Stimulated activated CD8-positive, alpha-beta memory T cell treated with anti-CD3 and anti-CD28 coated beads, Interleukin-4, amount 100 ng/mL, for 48 hours (primary cell): ENCODE results near the gene CRHR1.

Experiments
- DNase-seq: peaks from one replicate; pipeline ENCODE4 v3.0.0-alpha.2; 2020

Gene CRHR1

DNA sequence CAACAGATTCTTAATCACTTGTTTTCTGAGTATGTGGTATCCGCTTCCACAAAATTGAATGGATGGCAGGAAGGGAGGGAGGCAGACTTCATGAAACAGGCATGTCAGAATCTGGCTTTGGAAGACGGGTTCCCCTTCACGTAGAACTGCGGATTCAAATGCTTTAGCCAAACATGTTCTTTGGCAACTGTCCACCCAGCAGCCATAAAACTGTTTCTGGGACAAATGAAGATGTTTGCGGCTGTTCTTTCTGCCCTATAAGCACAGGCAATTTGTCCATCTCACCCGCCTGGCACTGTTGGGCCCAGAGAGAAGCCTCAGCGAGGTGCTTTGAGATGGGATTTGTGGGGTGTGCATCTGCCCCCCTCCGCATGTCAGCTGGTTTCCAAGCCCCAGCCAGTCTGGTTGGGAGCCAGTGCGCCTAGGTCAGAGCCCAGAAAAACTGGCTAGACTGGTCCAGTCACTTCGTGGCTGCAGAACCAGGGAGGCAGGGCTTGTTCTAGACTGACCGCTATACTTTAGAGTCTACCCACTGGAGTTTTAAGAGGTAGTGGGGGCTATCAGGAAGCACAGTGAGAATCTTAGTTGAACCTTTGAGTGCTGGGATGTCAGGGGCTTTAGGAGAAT is 6.3 kb downstream of the CRHR1 start:
- no peak for DNase-seq

DNA sequence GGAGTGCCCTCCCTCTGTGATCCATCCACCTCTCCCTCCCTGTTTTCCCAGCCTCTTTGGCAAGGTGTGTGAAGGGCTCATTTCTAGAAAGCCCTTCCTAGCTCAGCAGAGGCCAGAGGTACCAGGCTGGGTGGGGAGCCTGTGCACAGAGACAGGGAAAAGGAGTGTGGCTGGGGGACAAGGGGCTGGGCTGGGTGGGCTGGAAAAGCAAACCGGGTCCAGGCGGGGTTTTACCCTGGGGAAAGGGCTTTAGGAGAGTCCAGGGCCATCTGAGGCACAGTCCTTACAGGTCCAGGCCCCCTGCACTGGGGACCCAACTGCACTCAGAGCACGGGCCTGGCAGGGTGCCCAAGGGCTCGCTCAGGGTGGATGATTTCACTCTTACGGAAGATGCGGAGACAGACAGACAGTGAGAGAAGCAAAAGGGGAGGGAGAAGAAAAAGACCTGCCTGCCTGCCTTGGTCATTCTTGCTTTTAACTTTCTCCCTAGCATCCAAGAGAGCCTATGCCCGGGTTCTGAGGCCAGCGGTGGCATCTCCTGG is 7.0 kb downstream of the CRHR1 start:
- no peak for DNase-seq

DNA sequence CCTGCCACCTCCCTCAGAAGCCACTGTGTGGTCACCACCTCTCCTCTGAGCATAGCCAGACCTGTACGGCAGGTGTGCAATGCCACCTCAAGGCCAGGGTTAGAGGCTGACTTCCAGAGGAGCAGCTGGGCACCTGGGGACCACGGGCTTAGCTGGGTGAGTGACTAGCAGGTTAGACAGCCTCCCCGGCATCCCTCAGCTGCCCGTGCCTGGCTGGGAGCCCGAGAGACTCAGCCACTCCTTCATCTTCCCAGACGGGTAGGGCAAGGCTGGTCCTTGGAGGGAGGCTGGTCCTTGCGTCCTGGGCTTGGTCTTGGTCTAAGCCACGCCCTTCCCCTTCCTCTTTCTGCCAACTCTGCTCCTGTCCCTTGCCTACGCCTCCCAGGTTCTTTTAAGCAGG is 7.8 kb downstream of the CRHR1 start:
- DNase-seq: no peak

DNA sequence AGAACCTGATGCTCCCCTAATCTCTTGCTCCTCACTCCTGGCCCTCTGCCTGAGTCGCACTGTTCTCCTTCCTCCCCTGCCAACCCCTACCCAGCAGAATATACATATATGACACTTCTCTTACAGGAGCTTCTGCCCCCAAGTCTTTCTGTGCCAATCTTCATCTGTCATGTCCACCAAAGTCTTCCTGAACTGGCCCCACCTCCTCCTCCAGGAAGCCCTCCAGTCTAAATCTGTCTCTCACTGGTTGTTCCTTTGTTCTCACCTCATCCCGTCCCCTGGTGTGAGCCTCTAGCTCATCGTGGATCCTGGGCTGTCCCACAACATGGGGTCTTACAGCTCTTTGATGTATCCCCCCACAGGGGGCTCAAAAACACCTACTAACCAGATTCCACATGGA is 8.3 kb downstream of the CRHR1 start:
- DNase-seq: no peak

DNA sequence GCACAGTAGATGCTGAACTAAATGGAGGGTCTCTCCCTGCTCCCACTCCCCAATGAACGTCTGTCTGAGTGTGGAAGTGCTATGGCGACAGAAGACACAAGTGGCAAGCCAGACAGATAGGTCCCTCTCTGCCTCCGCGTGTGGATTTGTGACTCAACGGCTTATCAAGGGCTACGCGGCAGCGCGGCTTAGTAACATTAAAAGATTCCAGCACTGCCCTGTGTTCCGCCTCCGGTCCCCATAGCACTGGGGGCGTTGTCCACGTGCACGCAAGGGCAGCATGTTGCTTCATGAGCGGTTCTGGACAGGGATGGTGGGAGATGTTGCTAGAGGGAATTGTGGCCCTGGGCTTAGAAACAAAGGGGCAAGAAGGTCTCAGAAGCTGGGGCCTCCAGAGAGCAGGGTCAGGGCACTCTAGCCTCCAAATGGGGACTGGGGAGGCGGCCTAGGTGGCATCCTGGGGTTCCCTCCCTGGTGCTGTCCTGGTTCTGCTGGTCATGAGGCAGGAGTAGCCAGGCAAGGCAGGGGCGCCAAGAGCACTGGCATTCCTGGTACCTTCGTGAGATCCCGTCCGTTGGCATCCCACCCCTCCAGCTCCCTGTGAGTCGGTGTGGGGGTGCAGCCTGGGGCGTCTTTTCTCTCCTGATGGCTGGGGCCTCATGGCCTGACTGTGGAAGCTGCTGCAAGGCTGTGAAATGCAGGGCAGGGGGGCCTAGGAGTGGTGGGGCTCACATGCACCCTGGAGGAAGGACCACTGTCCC is 9.1 kb downstream of the CRHR1 start:
- no peak for DNase-seq

DNA sequence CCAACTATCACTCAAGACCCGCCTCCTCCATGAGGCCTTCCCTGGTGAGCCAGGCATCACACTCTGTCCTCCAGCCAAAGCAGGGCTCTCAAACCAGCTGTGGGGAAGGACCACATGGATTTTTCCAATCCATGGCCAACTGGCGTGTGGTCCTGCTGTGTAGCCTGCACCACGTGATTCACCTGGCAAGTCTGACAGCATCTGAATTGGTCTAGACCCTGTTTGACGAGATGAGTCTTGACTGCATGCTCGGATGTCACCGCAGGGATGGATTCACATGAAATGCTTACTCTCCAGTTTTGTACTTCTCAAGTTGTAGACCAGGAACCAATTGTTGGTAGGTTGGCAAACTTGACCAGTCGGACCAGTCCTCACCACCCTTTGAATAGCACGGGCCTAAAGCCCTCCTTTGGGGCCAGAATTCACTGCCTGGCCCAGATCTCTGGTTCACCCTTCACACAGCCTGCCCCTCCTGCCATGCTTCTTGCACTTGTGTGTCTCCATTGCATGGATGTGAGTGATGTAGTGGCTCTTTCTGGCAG is 9.9 kb downstream of the CRHR1 start:
- DNase-seq: no peak

DNA sequence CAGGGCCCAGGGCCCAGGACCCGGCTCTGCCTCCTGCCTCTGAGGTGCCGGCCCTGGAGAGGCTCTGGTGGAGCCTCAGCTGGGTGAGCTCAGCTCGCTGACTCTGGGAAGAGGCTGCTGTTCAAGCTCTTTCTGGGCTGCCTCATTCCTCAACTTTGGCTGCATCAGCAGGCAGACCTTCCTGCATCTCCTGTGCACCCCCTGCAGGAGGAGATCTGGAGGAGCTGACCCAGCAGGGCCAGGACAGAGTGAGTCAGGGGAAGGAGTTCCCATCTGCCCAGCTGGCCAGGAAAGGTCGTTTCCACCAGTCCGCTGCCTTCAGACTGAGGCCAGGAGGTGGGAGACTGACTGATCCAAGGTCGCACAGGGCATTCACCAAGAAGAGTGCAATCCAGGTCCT is 10.7 kb downstream of the CRHR1 start:
- DNase-seq: no peak

DNA sequence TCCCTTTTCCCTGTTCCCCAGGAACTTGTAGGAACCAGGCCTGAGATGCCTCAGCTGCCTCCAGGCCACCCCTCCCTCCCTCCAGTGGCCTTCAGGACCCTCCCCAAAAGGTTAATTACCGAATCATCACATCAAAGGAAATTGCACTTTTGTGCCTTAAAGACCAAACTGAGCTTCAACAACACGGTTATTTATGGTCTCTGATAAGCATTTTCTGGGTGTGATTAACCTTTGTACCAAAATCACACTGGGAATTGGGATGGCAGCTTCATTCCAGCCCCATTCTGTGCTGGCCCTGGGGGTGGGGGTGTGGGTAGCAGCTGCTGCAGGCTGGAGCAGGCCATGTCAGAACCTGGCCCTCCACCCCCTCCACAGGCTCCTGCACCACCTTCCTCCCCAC is 16.7 kb downstream of the CRHR1 start:
- DNase-seq: no peak

DNA sequence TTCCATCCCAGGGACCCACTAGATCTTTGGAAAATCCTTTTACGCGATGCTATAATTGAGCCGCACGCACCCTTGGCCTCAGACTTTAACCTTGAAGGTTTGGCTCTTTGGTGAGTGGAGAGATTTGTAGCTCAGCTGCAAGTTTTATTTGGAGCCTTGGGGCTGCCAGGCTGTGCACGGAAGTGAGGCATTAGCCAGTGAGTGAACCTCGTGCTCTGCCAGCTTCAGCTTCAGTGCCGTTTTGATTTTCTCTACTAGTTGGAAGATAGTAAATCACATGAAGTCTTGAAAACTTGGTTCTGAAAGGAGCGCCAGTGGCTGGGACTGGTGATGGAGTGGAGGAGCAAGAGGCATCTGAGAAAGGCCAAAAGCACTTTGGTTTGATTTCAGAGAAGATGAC is 17.3 kb downstream of the CRHR1 start:
- no peak for DNase-seq

DNA sequence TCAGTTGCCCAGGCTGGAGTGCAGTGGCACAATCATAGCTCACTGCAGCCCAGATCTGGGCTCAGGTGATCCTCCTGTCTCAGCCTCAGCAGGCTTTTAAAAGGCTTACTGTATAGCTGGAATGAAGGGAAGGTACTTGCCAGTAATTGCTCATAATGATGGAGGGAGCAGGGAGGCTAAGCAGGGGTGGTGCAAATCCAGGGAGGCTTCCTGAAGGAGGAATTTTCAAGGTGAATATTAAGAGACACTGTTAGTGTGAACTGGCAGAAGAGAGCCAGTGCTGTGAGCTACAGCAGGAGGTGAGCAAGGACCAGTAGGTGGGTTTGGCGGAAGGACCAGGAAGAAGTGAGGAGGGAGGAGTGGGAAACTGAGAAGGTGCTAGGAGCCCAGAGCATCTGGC is 24.7 kb downstream of the CRHR1 start:
- no peak for DNase-seq

DNA sequence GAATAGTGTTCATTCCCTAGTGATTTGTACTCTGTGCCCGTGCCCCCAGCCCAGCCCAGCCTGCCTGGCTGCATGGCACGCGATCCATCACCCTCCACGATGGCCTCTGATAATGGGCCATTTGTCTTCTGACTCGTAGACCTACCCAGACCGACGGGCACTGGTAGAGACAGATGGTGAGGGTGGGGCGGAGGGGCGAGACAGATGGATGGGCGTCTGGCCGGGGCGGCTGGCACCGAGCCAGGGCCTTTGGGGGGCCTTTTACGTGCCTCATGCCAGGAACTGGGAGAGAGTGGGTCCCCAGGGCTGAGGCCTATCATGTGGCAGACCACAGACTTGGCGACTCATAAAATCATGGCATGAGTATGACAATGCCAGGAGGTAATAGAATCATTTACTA is 25.4 kb downstream of the CRHR1 start:
- no peak for DNase-seq

DNA sequence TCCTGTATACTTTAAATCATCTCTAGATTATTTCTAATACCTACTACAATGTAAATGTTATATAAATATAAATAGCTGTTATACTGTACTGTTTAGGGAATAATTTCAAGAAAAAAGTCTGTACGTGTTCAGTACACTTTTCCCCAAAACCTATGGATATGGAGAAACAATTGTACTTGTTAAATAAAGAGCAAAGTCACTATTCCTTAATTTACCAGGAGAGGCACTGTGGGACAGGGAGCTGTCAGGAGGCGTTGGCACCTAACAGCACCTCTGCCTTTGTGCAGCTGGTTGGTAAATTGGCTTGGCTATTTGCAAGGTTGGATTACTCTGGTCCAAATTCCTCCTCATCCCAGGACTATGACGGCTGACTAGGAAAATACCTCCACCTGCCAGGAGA is 28.0 kb downstream of the CRHR1 start:
- DNase-seq: no peak

DNA sequence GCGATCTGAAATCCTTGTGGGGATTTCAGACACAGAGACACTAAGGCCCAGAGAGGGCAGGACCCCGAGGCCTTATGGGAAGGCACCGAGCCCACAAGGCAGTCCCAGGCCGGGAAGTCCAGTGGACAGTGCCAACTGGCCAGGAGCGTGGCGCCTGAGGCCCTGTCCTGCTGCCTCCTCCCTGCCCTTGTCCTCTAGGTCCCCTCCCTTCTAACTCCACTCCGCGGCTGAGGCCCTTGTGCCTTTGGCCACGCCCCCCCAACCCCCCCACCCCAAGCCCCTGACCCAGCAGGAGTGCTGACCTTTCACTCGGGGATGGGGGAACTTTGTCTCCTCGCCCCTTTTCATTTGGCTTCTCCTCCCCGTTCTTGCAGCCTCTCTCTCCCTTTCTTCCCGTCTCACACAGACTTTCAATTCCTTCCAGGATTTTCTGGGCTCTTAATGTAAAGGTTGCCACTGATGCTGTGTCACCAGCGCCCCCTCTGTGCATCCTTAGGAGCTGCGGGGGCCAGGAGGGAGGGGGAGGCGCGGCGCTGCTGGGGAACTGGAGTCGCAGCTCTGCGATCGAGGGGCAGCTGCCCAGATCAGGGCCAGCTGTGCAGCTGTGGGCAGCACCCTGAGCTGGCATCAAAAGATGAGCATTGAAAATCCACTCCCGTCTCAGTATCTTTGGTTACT is 29.1 kb downstream of the CRHR1 start:
- no peak for DNase-seq

DNA sequence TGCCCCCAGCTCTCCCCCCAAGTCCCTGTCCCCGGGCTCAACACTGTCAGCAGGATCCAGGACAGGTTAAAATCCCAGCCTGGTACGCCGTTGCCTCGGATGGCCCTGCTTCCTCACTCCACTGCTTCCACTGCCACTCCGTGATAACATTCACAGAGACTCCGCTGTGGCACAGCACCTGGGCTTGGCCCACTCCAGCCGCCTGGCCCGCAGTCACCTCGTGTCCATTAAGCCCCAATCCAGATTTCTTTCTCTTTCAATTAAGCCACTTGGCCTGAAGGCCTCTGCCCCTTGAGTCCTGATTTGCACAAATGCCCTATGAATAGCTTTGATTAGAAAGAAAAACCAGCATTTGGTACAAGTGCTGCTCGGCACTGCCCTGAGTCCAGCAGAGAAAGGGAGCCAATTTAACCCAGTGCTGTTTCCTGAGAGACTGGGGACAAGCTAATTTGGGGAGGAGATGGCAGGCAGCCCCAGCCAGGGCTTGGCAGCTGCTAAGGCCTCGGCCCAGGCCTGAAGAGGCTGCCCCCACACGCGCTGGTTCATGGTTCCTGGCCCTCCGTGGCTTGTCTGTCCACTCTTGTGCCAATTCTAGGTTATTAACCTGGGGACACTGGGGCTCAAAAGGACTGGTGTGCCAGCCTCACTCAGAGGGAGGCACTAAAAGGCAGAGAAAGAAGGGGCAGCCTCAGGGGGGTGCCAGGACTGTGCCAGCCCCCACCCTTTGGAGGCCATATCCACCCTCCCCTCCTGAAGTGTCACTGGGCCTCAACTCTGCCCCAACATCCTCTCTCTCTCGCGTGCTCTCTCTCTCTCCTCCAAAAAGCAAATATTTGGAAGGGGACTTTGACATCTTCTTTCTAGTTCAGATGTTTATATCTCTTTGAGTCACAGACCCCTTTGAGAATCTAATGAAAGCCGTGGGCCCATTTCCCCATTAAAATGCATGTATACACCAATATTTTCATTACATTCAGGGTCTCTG is 30.8 kb downstream of the CRHR1 start:
- DNase-seq: no peak

DNA sequence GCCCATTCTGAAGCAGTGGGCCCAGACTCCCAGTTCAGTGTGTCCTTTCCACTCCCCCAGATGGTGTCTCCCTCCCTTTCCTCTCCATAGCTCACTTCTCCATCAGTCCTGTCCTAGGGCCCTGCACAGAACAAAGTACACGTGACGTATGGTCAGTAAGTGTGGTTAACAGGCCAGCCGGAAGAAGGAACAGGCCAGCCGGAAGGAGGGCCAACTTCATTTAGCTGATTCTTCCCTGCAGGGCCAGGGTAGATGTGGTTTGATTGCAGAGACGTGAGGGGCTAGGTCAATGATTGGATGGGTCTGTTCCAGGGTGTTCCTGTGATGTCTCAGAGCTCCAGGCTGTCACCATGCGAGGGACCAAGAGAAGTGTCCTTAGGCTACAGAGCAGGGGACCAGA is 31.6 kb downstream of the CRHR1 start:
- DNase-seq: no peak

DNA sequence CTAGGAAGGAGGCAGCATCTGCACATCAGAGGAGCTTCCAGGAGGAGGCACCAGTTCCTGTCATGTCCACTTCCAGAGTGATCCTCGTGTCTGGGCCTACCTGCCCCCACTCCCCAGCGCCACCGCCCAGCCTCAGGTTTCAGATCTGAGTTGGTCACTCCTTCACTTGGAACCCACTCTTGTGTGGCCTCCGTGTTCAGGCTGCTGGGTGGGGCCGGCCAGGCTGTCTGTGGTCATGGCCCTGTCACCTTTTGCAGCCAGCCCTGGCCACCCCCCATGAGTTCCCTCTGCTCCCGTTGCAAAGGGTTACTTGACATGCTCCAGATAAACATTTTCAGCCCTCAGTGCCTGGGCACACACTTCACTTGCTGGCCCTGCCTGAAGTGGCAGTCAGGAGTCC is 33.9 kb downstream of the CRHR1 start:
- DNase-seq: no peak

DNA sequence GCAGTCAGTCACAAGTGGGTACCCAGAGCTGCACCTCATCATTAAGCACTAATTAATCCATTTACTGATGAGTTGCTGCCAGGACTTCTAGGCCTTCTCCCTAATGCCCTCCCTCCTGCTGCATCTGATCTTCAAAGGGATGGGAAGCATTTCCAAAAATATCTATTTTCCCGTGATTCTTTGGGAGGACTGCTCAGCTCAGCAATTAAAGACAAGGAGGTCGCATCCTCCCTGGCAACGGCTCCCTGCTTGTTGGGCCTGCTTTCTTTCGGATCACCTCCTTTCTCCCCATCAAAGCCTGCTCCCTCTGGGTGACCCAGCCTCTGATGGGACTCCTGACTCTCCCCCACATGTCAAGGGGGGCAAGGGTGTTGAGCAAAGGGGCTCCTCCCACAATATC is 34.6 kb downstream of the CRHR1 start:
- DNase-seq: no peak

DNA sequence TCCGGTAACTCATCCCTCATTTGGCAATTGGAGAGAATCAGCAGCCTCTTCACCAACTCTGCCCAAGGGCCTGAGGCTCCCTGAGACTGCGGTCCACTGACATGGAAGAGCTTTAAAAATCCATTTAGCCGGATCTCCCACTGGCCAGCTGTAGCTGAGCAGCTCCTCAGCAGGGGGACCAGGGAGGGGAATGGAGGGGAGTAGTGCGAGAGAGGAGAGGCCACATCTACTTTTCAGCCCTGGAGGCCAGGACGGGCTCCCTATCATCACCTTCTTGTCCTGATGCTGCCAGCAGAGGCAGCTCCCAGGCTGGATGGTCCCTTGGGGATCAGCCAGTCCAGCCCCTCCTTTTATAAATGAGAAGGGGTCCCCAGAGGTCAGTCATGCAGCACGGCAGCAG is 35.5 kb downstream of the CRHR1 start:
- DNase-seq: no peak

DNA sequence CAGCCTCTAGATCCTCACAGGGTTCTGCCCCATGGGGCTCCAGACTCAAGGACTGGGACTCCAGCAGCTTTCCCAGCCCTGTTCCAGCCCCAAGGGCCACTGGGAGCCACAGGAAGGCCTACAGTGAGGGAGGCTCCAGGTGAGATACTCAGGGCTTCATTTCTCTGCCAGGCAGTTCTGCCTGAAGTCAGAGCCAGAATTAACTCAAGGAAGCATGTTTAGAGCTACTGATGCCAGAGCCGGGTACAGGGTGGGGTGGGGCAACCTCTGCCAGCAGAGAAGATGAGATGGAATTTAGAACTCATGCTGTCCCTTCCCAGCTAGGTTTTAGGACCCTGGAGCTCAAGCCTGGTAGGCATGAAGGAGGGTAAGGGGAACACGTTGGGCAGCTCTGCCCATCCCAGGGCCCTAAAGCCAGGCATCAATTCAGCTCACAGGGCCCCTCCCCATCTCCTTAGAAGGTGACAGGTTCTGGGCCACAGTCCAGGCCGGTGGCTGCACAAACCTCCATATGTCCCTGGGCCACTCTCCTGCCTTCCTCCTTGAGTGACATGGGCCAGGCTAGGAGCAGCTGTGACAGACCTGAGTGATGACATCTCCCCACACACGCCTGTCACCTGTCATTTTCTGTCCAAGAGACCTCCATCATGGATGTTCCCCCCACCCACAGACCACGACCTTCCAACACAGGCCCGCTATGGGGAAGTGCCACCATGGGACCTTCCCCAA is 36.1 kb downstream of the CRHR1 start:
- DNase-seq: no peak

DNA sequence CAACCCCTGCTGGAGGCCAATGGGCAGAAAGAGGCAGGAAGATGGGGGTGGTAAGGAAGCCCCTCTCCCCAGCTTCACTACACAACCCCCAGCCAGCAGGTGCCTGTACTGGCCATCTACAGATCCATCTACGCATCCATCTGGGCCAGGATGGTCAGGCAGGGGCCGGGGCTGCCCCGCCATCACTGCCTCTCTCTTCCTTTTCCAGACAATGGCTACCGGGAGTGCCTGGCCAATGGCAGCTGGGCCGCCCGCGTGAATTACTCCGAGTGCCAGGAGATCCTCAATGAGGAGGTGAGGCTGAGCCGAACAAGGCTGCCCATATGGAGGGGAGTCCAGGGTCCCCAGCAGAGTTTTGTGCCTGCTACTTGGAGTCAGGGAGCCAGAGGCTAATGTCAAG is 37.0 kb downstream of the CRHR1 start:
- no peak for DNase-seq

DNA sequence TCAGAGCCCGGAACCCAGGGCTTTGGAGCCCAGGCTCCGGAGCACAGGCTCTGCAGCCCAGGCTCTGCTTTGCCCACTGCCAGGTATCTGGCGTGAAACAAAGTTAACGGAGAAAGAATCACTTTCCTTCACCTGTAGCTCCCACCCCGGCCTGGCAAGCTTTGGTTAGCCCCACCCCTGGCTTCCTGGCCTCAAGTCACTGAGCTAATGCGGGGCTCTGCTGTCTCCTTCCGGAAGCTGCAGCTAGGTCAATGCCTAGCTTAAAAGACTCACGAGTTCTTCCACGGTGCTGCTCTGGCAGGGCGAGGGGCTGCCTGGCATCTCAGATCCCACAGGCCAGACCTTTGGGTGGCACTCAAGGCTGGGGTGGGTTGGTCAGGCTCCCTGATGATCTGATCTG is 39.5 kb downstream of the CRHR1 start:
- DNase-seq: no peak

DNA sequence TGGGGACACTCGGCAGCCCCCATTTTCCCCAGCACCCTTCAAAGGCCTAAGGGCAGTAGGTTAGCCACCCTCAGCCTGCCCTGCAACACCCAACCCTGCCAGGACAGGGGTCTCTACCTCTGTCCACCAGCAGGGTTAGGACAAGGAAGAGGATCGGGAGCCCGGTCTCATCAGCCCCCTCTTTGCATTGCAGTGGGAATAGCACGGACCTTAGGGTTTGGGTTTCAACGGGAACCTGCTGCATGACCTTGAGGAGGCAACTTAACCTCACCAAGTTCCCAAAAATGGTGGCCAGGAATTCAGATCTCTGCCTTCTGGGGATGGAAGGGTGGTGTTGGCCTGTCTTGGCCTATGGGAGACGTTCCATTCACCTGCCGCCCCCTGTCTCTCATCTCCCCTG is 40.4 kb downstream of the CRHR1 start:
- no peak for DNase-seq
